Smooth muscle cell (in vitro differentiated cells): ENCODE measurements around the gene SYNPO. TPM values are rescaled to one million over a fixed set of nuclear protein-coding genes. Genes with fewer than 3 reads are reported as not detected.

Experiments used
- DNase-seq: peaks from one replicate; lab custom pipeline; 2025; ENCODE audit not compliant: unreplicated experiment; lab: John Stamatoyannopoulos, UW
- H2AFZ ChIP-seq: fragments of 200-600 bp; sonication (generic); 2 replicates; pipeline ENCODE4 v1.6.0; 2016; ENCODE audit warnings: antibody characterized with exemption, low read depth, mild to moderate bottlenecking
- H3F3A ChIP-seq: fragments of 200-600 bp; sonication (generic); 2 replicates; pipeline ENCODE4 v1.6.0; 2017; ENCODE audit warnings: antibody characterized with exemption, low read depth
- H3K27ac ChIP-seq: fragments of 200-600 bp; sonication (generic); 2 replicates; pipeline ENCODE4 v1.5.1; 2016; ENCODE audit warnings: low read depth, mild to moderate bottlenecking
- H3K27me3 ChIP-seq: fragments of 200-600 bp; sonication (generic); 2 replicates; pipeline ENCODE4 v1.6.1; 2016; ENCODE audit warnings: low read depth, mild to moderate bottlenecking
- H3K36me3 ChIP-seq: fragments of 200-600 bp; sonication (generic); 2 replicates; pipeline ENCODE4 v1.5.1; 2016; ENCODE audit warnings: low read depth
- H3K4me1 ChIP-seq: fragments of 200-600 bp; sonication (generic); 2 replicates; pipeline ENCODE4 v1.5.1; 2016; ENCODE audit warnings: low read depth
- H3K4me2 ChIP-seq: fragments of 200-600 bp; sonication (generic); 2 replicates; pipeline ENCODE4 v1.6.0; 2016; ENCODE audit warnings: mild to moderate bottlenecking
- H3K4me3 ChIP-seq: fragments of 200-600 bp; sonication (generic); 2 replicates; pipeline ENCODE4 v1.5.1; 2016; ENCODE audit warnings: mild to moderate bottlenecking
- H3K79me2 ChIP-seq: fragments of 200-600 bp; sonication (generic); 2 replicates; pipeline ENCODE4 v1.6.0; 2016; ENCODE audit warnings: low read depth, mild to moderate bottlenecking
- H3K9ac ChIP-seq: fragments of 200-600 bp; sonication (generic); 2 replicates; pipeline ENCODE4 v1.6.0; 2016; ENCODE audit warnings: low read depth
- H3K9me3 ChIP-seq: fragments of 200-600 bp; sonication (generic); replicated peaks from 2 replicates; pipeline ENCODE4 v1.5.1; 2016; ENCODE audit warnings: low read depth
- H4K20me1 ChIP-seq: fragments of 200-600 bp; sonication (generic); 2 replicates; pipeline ENCODE4 v1.6.0; 2016; ENCODE audit warnings: low read depth
- WGBS: methylation state at CpG from one replicate; pipeline ENCODE4 v1.1.7; 2016; ENCODE audit warnings: low lambda C conversion rate; 5-methylcytosine and 5-hydroxymethylcytosine counted together
- polyA plus RNA-seq: library from polyadenylated mRNA; unstranded; fragments of >200 nt; fragmentation: Nextera tagmentation; extraction: Ambion mirVana; gene quantifications from 2 replicates; pipeline ENCODE4 v1.2.1, GENCODE V29; 2016
- total RNA-seq: library from RNA; depleted of rRNA; stranded (reverse); fragments of >200 nt; gene quantifications from 2 replicates; pipeline ENCODE4 v1.2.3, GENCODE V29; 2014
- TF ChIP-seq, protein P1 (sequence below): fragments of 200-600 bp; sonication (generic); IDR thresholded peaks from 2 replicates; pipeline ENCODE4 v1.5.1; 2017; ENCODE audit warnings: borderline replicate concordance, mild to moderate bottlenecking, antibody characterized with exemption; ENCODE audit not compliant: insufficient read depth, poor library complexity, severe bottlenecking

Gene SYNPO
- total and polyA plus RNA-seq, 2 experiments from 2014 or later, result 34.2 to 46.4 TPM

DNA sequence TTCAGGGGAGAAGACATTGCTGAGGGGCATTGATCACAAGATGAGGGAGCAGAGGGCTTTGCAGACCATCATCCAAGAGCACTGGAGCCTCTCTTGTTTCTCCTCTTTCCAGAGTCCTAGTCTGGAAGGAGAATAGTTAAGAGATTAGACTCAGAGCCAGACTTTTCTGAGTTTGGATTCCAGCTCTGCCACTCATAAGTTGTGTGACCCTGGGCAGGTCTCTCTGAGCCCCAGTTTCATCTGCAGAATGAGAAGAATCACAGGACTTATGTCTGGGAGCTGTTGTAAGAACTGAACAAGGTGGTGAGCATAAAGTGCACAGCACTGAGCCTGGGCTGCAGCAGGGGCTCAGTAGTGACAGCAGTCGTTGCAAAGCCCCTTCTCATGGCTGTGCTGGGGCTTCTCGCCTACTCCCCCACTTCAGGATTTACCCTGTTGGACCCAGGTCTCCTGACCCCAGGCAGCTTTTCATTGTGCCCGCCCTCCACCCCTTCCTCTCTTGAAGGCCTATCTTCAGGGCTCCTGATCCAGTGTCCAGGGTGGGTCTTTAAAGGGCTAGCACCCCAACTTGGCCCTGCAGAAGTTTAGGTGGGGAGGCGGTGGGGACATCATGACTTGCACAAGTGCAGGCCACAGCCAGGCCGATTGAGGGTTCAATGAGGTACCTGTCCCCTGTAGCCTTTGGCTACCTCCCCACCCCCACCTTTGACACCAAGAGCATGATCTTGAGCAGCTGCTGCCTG, 1.5 kb downstream of the SYNPO start:
- DNase-seq, result no peak
- Histone ChIP-seq H3K4me3 (peak overlapping the region; percentile 51), H3K27ac (peak overlapping the region; percentile 96)

DNA sequence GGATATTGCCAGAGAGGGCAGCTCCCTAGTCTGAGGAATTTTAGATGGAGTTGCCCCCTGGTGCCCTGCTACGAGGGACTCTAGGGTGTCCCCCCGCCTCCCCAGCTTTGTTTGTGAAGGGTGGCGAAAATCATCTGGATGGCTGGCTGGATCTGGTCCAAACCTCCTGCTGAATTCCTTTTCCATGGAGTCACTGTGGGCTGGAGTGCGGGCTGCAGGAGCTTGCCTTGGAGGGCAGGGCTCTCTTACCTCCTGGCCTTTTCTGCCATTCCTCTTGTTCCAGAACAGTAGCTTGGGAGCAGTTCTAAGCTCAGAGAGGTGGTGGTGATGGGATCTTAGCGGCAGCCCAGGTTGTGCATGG, 2.1 kb downstream of the SYNPO start:
- TF ChIP-seq, protein P1, sequence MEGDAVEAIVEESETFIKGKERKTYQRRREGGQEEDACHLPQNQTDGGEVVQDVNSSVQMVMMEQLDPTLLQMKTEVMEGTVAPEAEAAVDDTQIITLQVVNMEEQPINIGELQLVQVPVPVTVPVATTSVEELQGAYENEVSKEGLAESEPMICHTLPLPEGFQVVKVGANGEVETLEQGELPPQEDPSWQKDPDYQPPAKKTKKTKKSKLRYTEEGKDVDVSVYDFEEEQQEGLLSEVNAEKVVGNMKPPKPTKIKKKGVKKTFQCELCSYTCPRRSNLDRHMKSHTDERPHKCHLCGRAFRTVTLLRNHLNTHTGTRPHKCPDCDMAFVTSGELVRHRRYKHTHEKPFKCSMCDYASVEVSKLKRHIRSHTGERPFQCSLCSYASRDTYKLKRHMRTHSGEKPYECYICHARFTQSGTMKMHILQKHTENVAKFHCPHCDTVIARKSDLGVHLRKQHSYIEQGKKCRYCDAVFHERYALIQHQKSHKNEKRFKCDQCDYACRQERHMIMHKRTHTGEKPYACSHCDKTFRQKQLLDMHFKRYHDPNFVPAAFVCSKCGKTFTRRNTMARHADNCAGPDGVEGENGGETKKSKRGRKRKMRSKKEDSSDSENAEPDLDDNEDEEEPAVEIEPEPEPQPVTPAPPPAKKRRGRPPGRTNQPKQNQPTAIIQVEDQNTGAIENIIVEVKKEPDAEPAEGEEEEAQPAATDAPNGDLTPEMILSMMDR, result no peak
- Histone ChIP-seq H2AFZ (no peak overlapping the region), H3K4me1 (peaks cover 67% of the 10 kb centered on the region), H3K4me3 (peak overlapping the region; percentile 51), H3K9ac (peak overlapping the region; percentile 75), H3K9me3 (no peaks in the 10 kb centered on the region), H3K36me3 (no peaks in the 10 kb centered on the region), H3K79me2 (peaks cover 64% of the 10 kb centered on the region), H3K4me2 (peak overlapping the region; percentile 76), H3K27ac (peak overlapping the region; percentile 96), H4K20me1 (peaks cover 49% of the 10 kb centered on the region), H3F3A (peaks cover 68% of the 10 kb centered on the region), H3K27me3 (no peaks in the 10 kb centered on the region)
- 3% methylated on average over 5 of the region's 5 CpGs for WGBS
- DNase-seq, result no peak

More for the DNA sequence above, 1.5 kb downstream of the SYNPO start:
- Histone ChIP-seq H3K9ac (peak overlapping the region; percentile 75), H3K79me2 (peaks cover 59% of the 10 kb centered on the region), H3K4me1 (peaks cover 67% of the 10 kb centered on the region), H3K27me3 (no peaks in the 10 kb centered on the region), H3K4me2 (peak overlapping the region; percentile 76), H2AFZ (no peak overlapping the region), H3F3A (peaks cover 70% of the 10 kb centered on the region), H3K36me3 (no peaks in the 10 kb centered on the region), H3K9me3 (no peaks in the 10 kb centered on the region), H4K20me1 (peaks cover 45% of the 10 kb centered on the region)
- TF ChIP-seq, protein P1, result no peak
- 70% methylated on average over 5 of the region's 5 CpGs for WGBS

DNA sequence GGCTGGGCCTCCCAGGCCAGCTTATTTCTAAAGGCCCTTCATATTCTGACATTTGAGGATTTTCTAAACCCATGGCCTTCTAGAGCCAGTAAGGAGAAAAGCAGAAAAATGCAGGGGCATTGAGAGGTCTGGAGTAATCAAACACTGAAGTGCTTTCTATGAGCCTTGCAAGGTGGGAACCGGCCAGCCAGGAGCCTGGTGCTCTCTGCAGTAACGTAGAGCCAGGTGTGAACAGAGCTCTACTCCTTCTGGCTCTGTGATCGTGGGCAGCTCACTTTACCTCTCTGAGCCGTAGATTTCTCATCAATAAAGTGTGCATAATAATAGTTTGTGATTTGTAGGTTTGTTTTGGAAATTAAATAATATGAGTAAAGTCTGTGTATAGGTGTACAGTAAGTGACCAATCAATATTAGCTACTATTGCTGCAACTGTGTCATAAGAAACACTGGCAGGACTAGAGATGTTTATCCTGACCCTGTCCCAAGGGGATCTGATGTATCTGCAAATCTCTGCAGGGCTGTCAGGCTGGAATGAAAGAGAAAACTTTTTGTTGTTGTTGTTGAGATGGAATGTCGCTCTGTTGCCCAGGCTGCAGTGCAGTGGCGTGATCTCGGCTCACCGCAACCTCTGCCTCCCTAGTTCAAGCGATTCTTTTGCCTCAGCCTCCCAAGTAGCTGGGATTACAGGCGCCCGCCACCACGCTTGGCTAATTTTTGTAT, 2.7 kb downstream of the SYNPO start:
- no peak overlapping the region for H2AFZ ChIP-seq
- DNase-seq, result no peak
- H4K20me1 ChIP-seq, result peaks cover 55% of the 10 kb centered on the region
- H3K27me3 ChIP-seq, result no peaks in the 10 kb centered on the region
- TF ChIP-seq, protein P1, result no peak
- H3F3A ChIP-seq, result peaks cover 63% of the 10 kb centered on the region
- H3K27ac ChIP-seq, result peak overlapping the region; percentile 96
- peak overlapping the region; percentile 51 for H3K4me3 ChIP-seq
- peaks cover 69% of the 10 kb centered on the region for H3K79me2 ChIP-seq
- 85% methylated on average over 12 of the region's 12 CpGs for WGBS
- H3K9me3 ChIP-seq, result no peaks in the 10 kb centered on the region
- peak overlapping the region; percentile 76 for H3K4me2 ChIP-seq
- peaks cover 66% of the 10 kb centered on the region for H3K4me1 ChIP-seq
- no peaks in the 10 kb centered on the region for H3K36me3 ChIP-seq
- H3K9ac ChIP-seq, result peak overlapping the region; percentile 9
